ENCODE results near the gene JAML.

DNA sequence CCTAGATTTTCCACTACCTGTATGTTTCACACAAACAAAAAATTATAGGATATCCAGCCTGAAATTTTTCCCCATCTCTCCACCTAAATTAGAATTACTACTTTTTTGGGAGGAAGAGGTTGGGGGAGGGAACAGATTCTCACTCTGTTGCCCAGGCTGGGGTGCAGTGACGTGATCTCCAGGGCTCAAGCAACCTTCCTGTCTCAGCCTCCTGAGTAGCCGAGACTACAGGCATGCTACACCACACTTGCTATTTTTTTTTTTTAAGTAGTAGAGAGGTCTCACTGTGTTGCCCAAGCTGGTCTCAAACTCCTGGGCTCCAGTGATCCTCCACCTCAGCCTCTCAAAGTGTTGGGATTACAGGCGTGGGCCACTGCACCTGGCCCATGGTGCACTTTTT is 9.5 kb downstream of the JAML start:
- TF ChIP-seq CTCF (IDR thresholded peaks at IDR 0.05), result no peak
- TF ChIP-seq POLR2A (IDR thresholded peaks at IDR 0.05), result no peak

Measured in breast epithelium (tissue), 3 donors.